Measurements from ENCODE around the gene FOXQ1. TPM values are rescaled to one million over a fixed set of nuclear protein-coding genes. Genes with fewer than 3 reads are reported as not detected.

Gene FOXQ1
- total and polyA plus RNA-seq, 2 of the 13 experiments (the other 11 are each of a cell fraction or from before 2014, with no cell fraction given) = 35.2 to 39.8 TPM

DNA sequence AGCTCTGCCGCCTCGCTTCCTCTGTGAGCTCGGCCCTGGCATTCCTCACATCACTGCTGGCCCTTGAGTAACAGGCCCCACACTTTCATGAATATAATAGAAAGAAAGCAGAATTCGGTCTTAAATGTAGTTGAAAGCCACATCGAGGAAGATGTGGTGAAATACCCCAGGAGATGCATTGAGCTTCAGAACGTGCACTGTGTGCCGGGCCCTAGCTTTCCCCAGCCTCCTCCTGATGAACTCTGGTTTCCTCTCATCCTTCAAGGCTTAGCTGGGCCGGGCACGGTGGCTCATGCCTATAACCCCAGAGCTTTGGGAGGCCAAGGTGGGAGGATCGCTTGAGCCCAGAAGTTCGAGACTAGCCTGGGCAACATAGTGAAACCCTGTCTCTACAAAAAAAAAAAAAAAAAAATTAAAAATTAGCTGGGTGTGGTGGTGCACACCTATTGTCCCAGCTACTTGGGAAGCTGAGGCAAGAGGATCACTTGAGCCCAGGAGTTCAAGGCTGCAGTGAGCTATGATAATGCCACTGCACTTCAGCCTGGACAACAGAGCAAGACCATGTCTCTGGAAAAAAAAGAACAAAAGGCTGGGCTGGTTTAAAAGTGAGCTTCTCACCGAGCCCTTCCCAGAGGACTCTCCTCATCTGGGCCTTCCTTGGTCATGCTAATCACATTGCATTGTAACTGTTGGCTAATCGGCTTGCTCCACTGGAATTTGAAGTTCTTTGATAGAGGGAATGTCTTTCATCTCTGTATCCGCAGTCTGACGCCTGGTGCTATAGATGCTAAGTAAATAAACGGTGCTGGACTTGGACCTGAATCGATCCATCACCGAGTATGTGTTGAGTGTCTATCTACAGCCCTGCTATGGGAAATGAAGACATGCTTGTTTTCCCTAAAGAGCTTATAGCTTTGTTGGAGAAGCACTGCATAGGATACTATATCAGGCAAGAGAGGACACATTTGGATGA is 43.8 kb upstream of the FOXQ1 start (continued):
- peak; percentile 99 for TF ChIP-seq ASH2L (IDR thresholded peaks at IDR 0.05; ENCODE audit: insufficient read length, low read depth, low read length)
- TF ChIP-seq MAF1 (CRISPR knock-in tag; IDR thresholded peaks at IDR 0.05; ENCODE audit: borderline replicate concordance) = peak; percentile 58; the same call in 1 of the 2 replicates
- peak; percentile 93 for TF ChIP-seq FOXK2 (IDR thresholded peaks at IDR 0.05)
- TF ChIP-seq ERF (CRISPR knock-in tag; IDR thresholded peaks at IDR 0.05) = peak; percentile 98
- peak; percentile 50; the same call in 1 of the 2 replicates for TF ChIP-seq ZC3H4 (CRISPR knock-in tag; IDR thresholded peaks at IDR 0.05; ENCODE audit: borderline replicate concordance)
- TF ChIP-seq ZNF24 (IDR thresholded peaks at IDR 0.05) = peak; percentile 82
- peak; percentile 99 for TF ChIP-seq NFIC (IDR thresholded peaks at IDR 0.05; ENCODE audit: low read length)
- TF ChIP-seq IRF2 (CRISPR knock-in tag; IDR thresholded peaks at IDR 0.05) = peak; percentile 99
- peak; percentile 95 for TF ChIP-seq ZNF205 (CRISPR knock-in tag; IDR thresholded peaks at IDR 0.05)
- peak; percentile 98 for TF ChIP-seq HDAC1 (CRISPR knock-in tag; IDR thresholded peaks at IDR 0.05)
- peak; percentile 99 for TF ChIP-seq ZNF614 (CRISPR knock-in tag; IDR thresholded peaks at IDR 0.05; ENCODE audit: borderline replicate concordance)
- TF ChIP-seq, protein P1, sequence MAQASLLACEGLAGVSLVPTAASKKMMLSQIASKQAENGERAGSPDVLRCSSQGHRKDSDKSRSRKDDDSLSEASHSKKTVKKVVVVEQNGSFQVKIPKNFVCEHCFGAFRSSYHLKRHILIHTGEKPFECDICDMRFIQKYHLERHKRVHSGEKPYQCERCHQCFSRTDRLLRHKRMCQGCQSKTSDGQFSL (CRISPR knock-in tag; IDR thresholded peaks at IDR 0.05) = peak; percentile 51; the same call in 1 of the 2 replicates
- TF ChIP-seq, protein P2, sequence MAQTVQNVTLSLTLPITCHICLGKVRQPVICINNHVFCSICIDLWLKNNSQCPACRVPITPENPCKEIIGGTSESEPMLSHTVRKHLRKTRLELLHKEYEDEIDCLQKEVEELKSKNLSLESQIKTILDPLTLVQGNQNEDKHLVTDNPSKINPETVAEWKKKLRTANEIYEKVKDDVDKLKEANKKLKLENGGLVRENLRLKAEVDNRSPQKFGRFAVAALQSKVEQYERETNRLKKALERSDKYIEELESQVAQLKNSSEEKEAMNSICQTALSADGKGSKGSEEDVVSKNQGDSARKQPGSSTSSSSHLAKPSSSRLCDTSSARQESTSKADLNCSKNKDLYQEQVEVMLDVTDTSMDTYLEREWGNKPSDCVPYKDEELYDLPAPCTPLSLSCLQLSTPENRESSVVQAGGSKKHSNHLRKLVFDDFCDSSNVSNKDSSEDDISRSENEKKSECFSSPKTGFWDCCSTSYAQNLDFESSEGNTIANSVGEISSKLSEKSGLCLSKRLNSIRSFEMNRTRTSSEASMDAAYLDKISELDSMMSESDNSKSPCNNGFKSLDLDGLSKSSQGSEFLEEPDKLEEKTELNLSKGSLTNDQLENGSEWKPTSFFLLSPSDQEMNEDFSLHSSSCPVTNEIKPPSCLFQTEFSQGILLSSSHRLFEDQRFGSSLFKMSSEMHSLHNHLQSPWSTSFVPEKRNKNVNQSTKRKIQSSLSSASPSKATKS (CRISPR knock-in tag; IDR thresholded peaks at IDR 0.05) = peak; percentile 99
- TF ChIP-seq XBP1 (CRISPR knock-in tag; IDR thresholded peaks at IDR 0.05) = peak; percentile 54; the same call in 1 of the 2 replicates
- peak; percentile 77; the same call in 1 of the 2 replicates for TF ChIP-seq FOXC1 (CRISPR knock-in tag; IDR thresholded peaks at IDR 0.05; ENCODE audit: borderline replicate concordance)
- TF ChIP-seq, protein P3, sequence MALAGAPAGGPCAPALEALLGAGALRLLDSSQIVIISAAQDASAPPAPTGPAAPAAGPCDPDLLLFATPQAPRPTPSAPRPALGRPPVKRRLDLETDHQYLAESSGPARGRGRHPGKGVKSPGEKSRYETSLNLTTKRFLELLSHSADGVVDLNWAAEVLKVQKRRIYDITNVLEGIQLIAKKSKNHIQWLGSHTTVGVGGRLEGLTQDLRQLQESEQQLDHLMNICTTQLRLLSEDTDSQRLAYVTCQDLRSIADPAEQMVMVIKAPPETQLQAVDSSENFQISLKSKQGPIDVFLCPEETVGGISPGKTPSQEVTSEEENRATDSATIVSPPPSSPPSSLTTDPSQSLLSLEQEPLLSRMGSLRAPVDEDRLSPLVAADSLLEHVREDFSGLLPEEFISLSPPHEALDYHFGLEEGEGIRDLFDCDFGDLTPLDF (CRISPR knock-in tag; IDR thresholded peaks at IDR 0.05) = peak; percentile 78
- no peak for TF ChIP-seq ZNF598 (CRISPR knock-in tag; IDR thresholded peaks at IDR 0.05; ENCODE audit: borderline replicate concordance)
- TF ChIP-seq, protein P4, sequence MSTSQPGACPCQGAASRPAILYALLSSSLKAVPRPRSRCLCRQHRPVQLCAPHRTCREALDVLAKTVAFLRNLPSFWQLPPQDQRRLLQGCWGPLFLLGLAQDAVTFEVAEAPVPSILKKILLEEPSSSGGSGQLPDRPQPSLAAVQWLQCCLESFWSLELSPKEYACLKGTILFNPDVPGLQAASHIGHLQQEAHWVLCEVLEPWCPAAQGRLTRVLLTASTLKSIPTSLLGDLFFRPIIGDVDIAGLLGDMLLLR (CRISPR knock-in tag; IDR thresholded peaks at IDR 0.05) = 0 out of 2 replicates have a peak, but pooled peaks have one; percentile 58
- TF ChIP-seq TCF7 (IDR thresholded peaks at IDR 0.05; ENCODE audit: low read depth) = peak; percentile 100
- TF ChIP-seq BHLHE40 (IDR thresholded peaks at IDR 0.05; ENCODE audit: low read length) = peak; percentile 67
- peak; percentile 95 for TF ChIP-seq KAT8 (CRISPR knock-in tag; IDR thresholded peaks at IDR 0.05)
- TF ChIP-seq, protein P5, sequence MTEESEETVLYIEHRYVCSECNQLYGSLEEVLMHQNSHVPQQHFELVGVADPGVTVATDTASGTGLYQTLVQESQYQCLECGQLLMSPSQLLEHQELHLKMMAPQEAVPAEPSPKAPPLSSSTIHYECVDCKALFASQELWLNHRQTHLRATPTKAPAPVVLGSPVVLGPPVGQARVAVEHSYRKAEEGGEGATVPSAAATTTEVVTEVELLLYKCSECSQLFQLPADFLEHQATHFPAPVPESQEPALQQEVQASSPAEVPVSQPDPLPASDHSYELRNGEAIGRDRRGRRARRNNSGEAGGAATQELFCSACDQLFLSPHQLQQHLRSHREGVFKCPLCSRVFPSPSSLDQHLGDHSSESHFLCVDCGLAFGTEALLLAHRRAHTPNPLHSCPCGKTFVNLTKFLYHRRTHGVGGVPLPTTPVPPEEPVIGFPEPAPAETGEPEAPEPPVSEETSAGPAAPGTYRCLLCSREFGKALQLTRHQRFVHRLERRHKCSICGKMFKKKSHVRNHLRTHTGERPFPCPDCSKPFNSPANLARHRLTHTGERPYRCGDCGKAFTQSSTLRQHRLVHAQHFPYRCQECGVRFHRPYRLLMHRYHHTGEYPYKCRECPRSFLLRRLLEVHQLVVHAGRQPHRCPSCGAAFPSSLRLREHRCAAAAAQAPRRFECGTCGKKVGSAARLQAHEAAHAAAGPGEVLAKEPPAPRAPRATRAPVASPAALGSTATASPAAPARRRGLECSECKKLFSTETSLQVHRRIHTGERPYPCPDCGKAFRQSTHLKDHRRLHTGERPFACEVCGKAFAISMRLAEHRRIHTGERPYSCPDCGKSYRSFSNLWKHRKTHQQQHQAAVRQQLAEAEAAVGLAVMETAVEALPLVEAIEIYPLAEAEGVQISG (CRISPR knock-in tag; IDR thresholded peaks at IDR 0.05) = peak; percentile 92
